Measurements from ENCODE around the gene LEPROT. TPM values are rescaled to one million over a fixed set of nuclear protein-coding genes. Genes with fewer than 3 reads are reported as not detected.
"Not testable (repeated sequence)": the region's sequence is repeated elsewhere in the genome, so short reads cannot be mapped to it uniquely, and the experiment has no call there.

Gene LEPROT
- total RNA-seq, 1 experiment from 2014 or later: 63.1 TPM

- Mint-ChIP-seq H3K4me1 (ENCODE audit: insufficient read depth, unreplicated experiment) (peaks cover 4% of the 10 kb centered on the region), H3K27me3 (ENCODE audit: insufficient read depth, unreplicated experiment) (no peaks in the 10 kb centered on the region), H3K4me3 (ENCODE audit: unreplicated experiment) (no peak overlapping the region), H3K9me3 (ENCODE audit: unreplicated experiment) (no peaks in the 10 kb centered on the region), H3K27ac (ENCODE audit: low read depth, unreplicated experiment) (no peak overlapping the region), H3K36me3 (ENCODE audit: insufficient read depth, unreplicated experiment) (peaks cover 7% of the 10 kb centered on the region)
- ChIA-PET POLR2A (no interaction called here), CTCF (interaction anchor here (0.5 to 1.1 kb wide), 3 partner anchors 14 to 741 kb away, joined by 3 to 4 read pairs (median 3); no protein-coding TSS in a partner anchor)
- TF ChIP-seq CTCF (IDR thresholded peaks at IDR 0.05; ENCODE audit: unreplicated experiment): no peak
- intact Hi-C loops (cut with micrococcal nuclease): no loop called here
- no TSS peak for BruUV-seq (replicated peaks)
- no peak for DNase-seq (ENCODE audit: unreplicated experiment)
Observed at GRCh38 chr1:65377496-65378246, 42.8 kb upstream of the LEPROT start.

GRCh38 chr1:65378247-65378946, 42.1 kb upstream of the LEPROT start:
- Mint-ChIP-seq H3K36me3 (ENCODE audit: insufficient read depth, unreplicated experiment) (peaks cover 7% of the 10 kb centered on the region), H3K4me1 (ENCODE audit: insufficient read depth, unreplicated experiment) (no peaks in the 10 kb centered on the region), H3K27me3 (ENCODE audit: insufficient read depth, unreplicated experiment) (no peaks in the 10 kb centered on the region), H3K27ac (ENCODE audit: low read depth, unreplicated experiment) (no peak overlapping the region), H3K4me3 (ENCODE audit: unreplicated experiment) (no peak overlapping the region), H3K9me3 (ENCODE audit: unreplicated experiment) (no peaks in the 10 kb centered on the region)
- ChIA-PET CTCF (interaction anchor here (0.5 kb wide), 1 partner anchor 742 kb away, joined by 4 read pairs; no protein-coding TSS in a partner anchor), POLR2A (no interaction called here)
- DNase-seq (ENCODE audit: unreplicated experiment): no peak
- TF ChIP-seq CTCF (IDR thresholded peaks at IDR 0.05; ENCODE audit: unreplicated experiment): no peak
- BruUV-seq (replicated peaks): no TSS peak
- intact Hi-C loops (cut with micrococcal nuclease): no loop called here

- ChIA-PET CTCF (interaction anchor here (0.6 kb wide), 1 partner anchor 1262 kb away, joined by 3 read pairs; no protein-coding TSS in a partner anchor), POLR2A (interaction anchor here (1.1 kb wide), 1 partner anchor 10 kb away, joined by 3 read pairs; no protein-coding TSS in a partner anchor)
- H3K27me3 Mint-ChIP-seq (ENCODE audit: insufficient read depth, unreplicated experiment); H3K27ac Mint-ChIP-seq (ENCODE audit: low read depth, unreplicated experiment); BruUV-seq (replicated peaks); DNase-seq (ENCODE audit: unreplicated experiment); H3K9me3 Mint-ChIP-seq (ENCODE audit: unreplicated experiment); H3K4me3 Mint-ChIP-seq (ENCODE audit: unreplicated experiment); intact Hi-C loops (cut with micrococcal nuclease); H3K4me1 Mint-ChIP-seq (ENCODE audit: insufficient read depth, unreplicated experiment): not testable (repeated sequence)
- peaks cover 16% of the 10 kb centered on the region for H3K36me3 Mint-ChIP-seq (ENCODE audit: insufficient read depth, unreplicated experiment)
Observed at GRCh38 chr1:65384426-65384825, 36.0 kb upstream of the LEPROT start.

GRCh38 chr1:65386439-65386838, 34.0 kb upstream of the LEPROT start:
- Mint-ChIP-seq H3K27me3 (ENCODE audit: insufficient read depth, unreplicated experiment) (no peaks in the 10 kb centered on the region), H3K4me1 (ENCODE audit: insufficient read depth, unreplicated experiment) (no peaks in the 10 kb centered on the region), H3K9me3 (ENCODE audit: unreplicated experiment) (no peaks in the 10 kb centered on the region), H3K4me3 (ENCODE audit: unreplicated experiment) (no peak overlapping the region), H3K27ac (ENCODE audit: low read depth, unreplicated experiment) (no peak overlapping the region), H3K36me3 (ENCODE audit: insufficient read depth, unreplicated experiment) (peaks cover 9% of the 10 kb centered on the region)
- TF ChIP-seq CTCF (IDR thresholded peaks at IDR 0.05; ENCODE audit: unreplicated experiment): no peak
- no TSS peak for BruUV-seq (replicated peaks)
- DNase-seq (ENCODE audit: unreplicated experiment): no peak
- CTCF ChIA-PET: no interaction called here
- intact Hi-C loops (cut with micrococcal nuclease): no loop called here
- POLR2A ChIA-PET: interaction anchor here (0.6 kb wide), 1 partner anchor 351 kb away, joined by 3 read pairs; no protein-coding TSS in a partner anchor
